Astrocyte of the spinal cord (primary cell): ENCODE measurements around the gene TJAP1.
"Not testable (repeated sequence)": the region's sequence is repeated elsewhere in the genome, so short reads cannot be mapped to it uniquely, and the experiment has no call there.

Experiments used
- DNase-seq: peaks from one replicate; pipeline ENCODE4 v3.0.0; 2011; ENCODE audit warnings: low read depth, low spot score
- H3K4me3 ChIP-seq: 2 replicates; pipeline ENCODE4 v1.5.1; 2011; ENCODE audit warnings: low read depth, mild to moderate bottlenecking, low read length, moderate library complexity
- in situ Hi-C: cut with HindIII; loops from 2 replicates; pipeline ENCODE4 v1.10.0; 2017; ENCODE audit warnings: low sequenced_read_pairs
- TF ChIP-seq, protein P1 (sequence below): IDR thresholded peaks from 2 replicates; pipeline ENCODE4 v1.5.1; 2012; ENCODE audit warnings: low read depth, mild to moderate bottlenecking, low read length, inconsistent platforms

Gene TJAP1

DNA sequence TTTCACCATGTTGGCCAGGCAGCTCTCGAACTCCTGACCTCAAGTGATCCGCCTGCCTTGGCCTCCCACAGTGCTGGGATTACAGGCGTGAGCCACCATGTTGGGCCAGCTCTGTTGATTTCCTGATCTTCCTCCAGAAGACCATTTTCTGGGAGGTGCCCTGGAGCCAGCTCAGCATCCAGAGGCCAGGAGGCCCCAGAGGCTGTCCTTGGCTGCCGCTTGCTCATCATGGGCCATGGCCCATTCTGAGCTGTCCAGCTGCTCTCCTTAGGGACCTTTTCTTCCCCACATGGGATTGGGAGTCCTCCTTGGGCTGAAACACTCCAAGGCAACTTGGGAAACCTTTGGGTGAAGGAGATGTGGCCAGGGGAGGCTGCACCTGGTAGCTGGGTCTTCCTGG, 17.4 kb downstream of the TJAP1 start:
- TF ChIP-seq, protein P1, sequence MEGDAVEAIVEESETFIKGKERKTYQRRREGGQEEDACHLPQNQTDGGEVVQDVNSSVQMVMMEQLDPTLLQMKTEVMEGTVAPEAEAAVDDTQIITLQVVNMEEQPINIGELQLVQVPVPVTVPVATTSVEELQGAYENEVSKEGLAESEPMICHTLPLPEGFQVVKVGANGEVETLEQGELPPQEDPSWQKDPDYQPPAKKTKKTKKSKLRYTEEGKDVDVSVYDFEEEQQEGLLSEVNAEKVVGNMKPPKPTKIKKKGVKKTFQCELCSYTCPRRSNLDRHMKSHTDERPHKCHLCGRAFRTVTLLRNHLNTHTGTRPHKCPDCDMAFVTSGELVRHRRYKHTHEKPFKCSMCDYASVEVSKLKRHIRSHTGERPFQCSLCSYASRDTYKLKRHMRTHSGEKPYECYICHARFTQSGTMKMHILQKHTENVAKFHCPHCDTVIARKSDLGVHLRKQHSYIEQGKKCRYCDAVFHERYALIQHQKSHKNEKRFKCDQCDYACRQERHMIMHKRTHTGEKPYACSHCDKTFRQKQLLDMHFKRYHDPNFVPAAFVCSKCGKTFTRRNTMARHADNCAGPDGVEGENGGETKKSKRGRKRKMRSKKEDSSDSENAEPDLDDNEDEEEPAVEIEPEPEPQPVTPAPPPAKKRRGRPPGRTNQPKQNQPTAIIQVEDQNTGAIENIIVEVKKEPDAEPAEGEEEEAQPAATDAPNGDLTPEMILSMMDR, result no peak
- no peak for DNase-seq
- in situ Hi-C loops, result no loop called here
- no peak overlapping the region for H3K4me3 ChIP-seq

DNA sequence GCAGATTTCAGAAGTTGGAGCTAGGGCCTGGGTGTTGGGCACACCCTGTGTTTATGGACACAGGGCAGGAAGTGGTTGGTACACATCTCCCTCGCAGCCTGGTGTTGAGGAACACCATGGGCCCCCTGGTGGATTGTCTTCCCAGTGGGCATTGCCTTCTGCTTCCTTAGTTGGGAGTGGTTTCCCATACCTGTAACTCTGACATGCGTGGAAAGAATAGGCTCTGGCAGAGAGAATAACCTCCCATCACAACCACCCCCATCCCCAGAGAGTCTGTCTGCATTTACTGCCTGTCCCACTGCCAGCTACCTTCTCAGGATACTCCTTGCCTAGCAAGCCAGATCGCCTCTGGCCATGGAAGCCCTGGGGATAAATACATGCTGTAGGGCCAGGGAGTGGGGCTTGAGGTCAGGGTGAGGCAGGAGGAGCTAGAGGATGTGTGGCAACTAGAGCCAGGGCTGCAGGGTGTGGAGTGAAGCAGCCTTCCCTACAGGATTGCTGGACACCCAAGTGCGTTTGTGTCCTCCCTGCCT, 18.1 kb downstream of the TJAP1 start:
- in situ Hi-C loops, result no loop called here
- TF ChIP-seq, protein P1, result peak; percentile 30

DNA sequence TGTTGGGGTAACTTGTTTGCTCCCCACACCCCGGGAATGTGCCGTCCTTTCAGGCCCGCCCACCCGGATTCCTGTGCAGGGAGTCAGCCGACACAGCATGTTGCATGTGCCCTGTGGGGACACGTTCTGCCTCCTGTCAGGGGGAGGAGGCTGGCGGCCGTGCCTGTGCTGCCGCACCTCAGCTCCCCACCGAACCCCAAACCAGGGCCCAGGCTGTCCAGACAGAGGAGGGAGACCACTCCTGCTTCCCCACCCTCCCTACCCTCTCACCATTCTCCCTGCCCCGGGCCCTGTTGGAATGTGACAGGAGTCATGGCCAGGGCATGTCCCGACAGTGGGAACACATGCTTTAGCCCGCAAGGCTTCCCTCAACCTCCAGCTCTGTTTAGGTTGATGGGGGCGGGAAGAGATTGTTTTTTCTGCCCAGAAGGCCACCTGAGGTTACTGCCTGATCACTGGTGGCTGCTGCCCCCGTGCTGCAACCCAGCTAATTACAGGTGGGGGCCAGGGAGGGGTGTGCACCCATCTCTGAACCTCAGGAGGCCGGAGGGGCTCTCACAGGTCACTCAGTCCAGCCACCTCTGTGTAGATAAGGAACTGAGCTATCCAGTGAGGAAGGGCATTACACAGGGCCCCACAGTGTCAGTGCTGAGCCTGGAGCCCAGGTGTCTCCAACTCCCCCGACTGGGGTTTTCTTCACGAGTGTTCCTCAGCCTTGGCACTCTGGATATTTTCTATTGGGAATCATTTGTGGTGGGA, 19.2 kb downstream of the TJAP1 start:
- DNase-seq, result peak; percentile 34
- in situ Hi-C loops, result no loop called here
- H3K4me3 ChIP-seq, result no peak overlapping the region
- TF ChIP-seq, protein P1, result peak; percentile 66

More for the DNA sequence above, 18.1 kb downstream of the TJAP1 start:
- DNase-seq, result no peak
- no peak overlapping the region for H3K4me3 ChIP-seq

DNA sequence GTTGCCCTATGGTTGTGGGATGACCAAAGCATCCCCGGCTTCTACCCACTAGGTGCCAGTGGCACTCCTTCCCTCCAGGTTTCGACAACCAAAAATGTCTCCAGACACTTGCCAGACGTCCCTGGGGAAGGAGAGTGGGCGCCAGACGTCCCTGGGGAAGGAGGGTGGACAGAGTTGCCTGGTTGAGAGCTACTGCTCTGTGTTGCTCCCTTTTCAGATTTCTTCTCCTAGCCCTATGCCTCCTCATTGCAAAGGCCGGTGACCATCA, 19.7 kb downstream of the TJAP1 start:
- DNase-seq, result no peak
- in situ Hi-C loops, result no loop called here
- no peak overlapping the region for H3K4me3 ChIP-seq
- TF ChIP-seq, protein P1, result no peak

DNA sequence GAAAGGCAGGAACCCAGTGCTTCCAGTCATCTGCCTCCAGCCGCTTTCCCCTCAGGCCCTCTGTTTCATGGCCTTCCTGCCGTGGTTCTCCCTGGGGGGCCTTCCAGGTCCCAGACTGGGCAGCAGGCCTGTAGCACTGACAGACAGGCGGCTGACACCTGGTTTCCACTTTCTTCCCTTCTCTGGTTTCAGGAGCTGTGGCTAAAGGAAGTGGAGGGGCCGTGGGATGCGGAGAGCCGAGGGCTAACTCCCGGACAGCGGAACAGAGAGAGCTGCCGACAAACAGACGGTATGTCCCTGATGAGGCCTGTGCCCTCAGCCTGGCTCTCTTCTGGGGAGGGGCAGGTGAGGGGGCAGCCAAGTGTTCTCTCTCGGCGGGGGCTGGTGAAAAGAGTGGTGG, 20.3 kb downstream of the TJAP1 start:
- TF ChIP-seq, protein P1, result no peak
- in situ Hi-C loops, result no loop called here
- DNase-seq, result no peak
- no peak overlapping the region for H3K4me3 ChIP-seq

DNA sequence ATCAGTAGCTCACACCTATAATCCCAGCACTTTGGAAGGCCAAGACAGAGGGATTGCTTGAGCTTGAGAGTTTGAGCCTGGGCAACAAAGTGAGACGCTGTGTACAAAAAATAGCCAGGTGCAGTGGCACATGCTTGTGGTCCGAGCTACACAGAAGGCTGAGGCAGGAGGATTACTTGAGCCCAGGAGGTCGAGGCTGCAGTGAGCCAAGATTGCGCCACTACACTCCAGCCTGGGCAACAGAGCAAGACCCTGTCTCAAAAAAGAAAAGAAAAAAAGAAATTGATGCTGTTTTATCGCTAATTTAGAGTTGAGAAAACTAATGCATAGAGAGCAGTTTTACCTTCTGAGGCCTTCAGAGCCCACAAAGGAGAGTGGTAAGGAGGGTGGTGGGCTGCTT, 20.9 kb downstream of the TJAP1 start:
- not testable (repeated sequence) for H3K4me3 ChIP-seq

DNA sequence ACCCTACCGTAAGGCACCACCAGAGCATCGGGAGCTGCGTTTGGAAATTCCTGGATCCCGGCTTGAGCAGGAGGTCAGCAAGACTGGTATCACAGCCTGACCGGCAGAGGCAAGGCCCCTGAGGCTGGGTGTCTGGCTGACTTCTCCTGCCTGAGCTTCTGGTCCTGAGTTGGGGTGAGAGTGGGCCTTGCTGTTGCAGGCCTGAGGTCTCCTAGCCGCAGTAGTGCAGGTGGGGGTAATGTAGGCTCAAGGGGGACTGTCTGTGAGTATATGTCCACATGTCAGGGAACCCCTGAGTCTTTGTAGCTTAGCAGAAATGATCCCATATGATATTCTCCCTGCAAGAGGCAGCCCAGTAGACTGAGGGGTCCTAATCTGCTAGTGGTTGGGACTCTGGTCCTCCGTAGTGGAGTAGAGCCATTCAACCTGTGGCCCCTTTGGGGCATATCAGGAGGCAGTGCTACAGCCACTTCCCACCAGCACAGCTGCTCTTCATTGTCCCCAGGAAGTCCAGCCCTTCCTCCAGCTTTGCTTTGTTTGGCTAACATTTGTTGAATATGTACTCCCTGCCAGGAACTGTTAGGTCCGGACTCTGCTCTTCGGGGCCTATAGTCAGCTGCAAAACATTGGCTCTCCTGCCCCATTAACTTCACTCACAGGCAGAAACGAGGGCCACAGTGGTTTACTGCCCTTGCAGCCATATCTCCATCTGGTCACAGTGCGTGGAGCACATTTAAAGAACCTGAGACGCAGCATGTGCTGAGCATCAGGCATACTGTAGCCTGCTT, 21.9 kb downstream of the TJAP1 start:
- DNase-seq, result no peak
- H3K4me3 ChIP-seq, result no peak overlapping the region
- TF ChIP-seq, protein P1, result no peak
- in situ Hi-C loops, result no loop called here

More for the DNA sequence above, 20.9 kb downstream of the TJAP1 start:
- in situ Hi-C loops, DNase-seq: not testable (repeated sequence)
